Kidney tubule cell (primary cell): Measurements from ENCODE around the gene GPR45.

ENCODE experiments used
- DNase-seq: peaks from one replicate; pipeline ENCODE4 v3.0.0-alpha.2; 2018; ENCODE audit warnings: low spot score

Gene GPR45

GRCh38 chr2:105254531-105255210, 13.1 kb downstream of the GPR45 start:
- no peak for DNase-seq

- no peak for DNase-seq
These were observed 14.4 kb downstream of the GPR45 start for GRCh38 chr2:105255979-105256378.

- peak; percentile 23 for DNase-seq
These were observed 15.0 kb downstream of the GPR45 start for GRCh38 chr2:105256431-105257047.

GRCh38 chr2:105257981-105258380, 16.4 kb downstream of the GPR45 start:
- DNase-seq: peak; percentile 33

GRCh38 chr2:105258835-105259350, 17.4 kb downstream of the GPR45 start:
- no peak for DNase-seq

GRCh38 chr2:105261061-105261460, 19.5 kb downstream of the GPR45 start:
- peak; percentile 89 for DNase-seq

DNA sequence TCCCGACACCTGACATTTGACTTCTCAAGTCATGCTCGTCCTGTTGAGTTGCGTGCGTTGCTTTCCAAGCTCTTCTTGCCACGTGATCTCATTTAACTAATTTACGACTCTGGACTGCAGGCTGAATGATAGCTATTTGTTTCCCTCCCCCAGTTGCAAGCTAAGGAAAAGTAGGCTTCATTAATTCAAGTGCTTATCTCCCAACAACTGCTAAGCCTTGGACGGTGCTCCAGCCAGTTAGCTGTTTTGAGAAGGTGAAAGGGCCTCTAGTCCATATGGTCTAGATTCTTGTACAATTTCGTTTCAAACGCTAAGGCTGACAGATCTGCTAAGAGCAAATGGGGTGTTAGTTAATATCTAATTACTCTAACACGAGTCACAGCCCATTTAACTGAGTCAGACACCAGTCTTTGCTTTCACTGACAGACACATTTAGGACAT, 21.1 kb downstream of the GPR45 start:
- peak; percentile 62 for DNase-seq

GRCh38 chr2:105269426-105269825, 27.9 kb downstream of the GPR45 start:
- no peak for DNase-seq

GRCh38 chr2:105271393-105272045, 30.0 kb downstream of the GPR45 start:
- no peak for DNase-seq

GRCh38 chr2:105272176-105272575, 30.6 kb downstream of the GPR45 start:
- no peak for DNase-seq

- no peak for DNase-seq
These were observed 32.5 kb downstream of the GPR45 start for GRCh38 chr2:105274046-105274445.

GRCh38 chr2:105278654-105279053, 37.1 kb downstream of the GPR45 start:
- DNase-seq: no peak

DNA sequence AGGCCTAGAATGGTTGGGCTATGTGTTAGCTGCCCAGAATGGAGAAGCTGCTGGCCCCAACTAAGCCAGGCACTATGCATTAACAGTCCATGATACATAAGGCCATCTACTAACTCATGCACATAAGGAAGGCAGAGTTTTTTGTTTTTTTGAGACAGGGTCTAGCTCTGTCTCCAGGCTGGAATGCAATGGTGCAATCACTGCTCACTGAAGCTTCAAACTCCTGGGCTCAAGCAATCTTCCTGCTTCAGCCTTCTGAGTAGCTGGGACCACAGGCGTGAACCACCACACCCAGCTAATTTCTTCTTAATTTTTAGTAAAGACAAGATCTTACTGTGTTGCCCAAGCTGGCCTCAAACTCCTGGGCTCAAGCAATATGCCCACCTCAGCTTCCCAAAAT, 37.6 kb downstream of the GPR45 start:
- DNase-seq: peak; percentile 33

GRCh38 chr2:105280281-105280680, 38.7 kb downstream of the GPR45 start:
- DNase-seq: no peak

- DNase-seq: no peak
These were observed 42.0 kb downstream of the GPR45 start for GRCh38 chr2:105283532-105283931.

DNA sequence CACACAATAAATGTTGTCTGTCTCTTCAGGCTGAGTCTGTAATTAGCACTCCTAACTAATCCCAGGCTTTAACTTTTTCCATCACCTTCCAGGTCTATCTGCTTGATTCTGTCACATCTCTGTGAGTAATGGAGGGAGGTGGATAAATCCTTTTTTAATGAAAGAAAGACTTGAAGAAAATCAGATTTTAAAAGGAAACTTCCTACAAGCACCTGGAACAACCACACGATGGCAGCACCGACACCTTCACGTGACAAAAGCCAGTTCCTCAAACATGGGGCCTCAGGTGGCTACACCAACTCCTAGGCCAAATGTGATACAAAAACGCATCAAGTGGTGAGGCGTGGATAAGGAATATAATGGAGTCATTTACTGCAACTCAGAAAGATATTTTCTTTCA, 46.1 kb downstream of the GPR45 start:
- DNase-seq: peak; percentile 41

DNA sequence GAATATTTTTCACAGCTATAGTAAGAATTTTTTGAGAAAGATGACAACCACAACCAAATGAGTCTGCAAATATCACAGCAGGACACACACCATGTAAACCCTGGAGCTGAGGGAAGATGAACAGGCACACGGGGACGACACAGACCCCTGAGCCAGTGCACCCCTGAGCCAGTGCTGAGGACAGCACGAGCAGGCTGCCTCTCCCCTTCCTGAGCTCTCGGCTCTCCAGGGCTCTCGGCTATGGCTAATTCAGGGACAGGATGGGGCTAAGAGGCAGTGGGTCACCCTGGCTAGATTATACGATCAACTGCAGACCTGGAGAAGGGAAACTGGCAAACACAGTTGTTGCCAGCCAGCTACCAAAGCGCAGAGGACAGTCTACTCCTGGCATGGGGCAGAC, 46.6 kb downstream of the GPR45 start:
- DNase-seq: no peak

DNA sequence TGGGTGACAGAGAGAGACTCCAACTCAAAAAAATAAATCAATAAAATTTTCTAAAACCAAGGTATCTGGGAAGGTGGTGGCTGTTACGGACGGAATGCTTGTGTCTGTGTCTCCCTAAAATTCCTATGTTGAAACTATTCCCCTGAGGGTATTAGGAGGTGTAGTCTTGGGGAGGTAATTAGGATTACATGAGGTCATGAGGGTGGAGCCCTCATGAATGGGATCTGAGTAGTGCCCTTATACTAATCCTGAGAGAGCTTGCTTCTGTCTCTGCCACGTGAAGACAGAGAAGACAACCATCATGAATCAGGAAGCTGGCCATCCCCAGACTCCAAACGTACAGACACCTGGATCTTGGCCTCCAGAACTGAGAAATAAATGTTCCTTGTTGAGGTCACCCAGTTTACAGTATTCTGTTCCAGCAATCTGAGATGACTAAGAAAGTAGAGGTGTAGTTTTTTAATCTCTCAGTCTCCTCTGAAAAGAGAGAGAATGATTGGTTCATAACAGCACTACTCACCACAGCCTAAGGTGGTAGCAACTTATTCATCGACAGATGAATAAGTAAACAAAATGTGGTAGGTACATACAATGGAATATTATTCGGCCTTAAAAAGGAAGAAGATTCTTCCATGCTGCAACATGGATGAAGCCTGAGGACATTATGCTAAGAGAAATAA, 49.6 kb downstream of the GPR45 start:
- DNase-seq: no peak

- DNase-seq: no peak
These were observed 50.4 kb downstream of the GPR45 start for GRCh38 chr2:105291981-105292380.
